GM18498 (cell line): ENCODE measurements around the gene GPX4.
"Not testable (repeated sequence)": the region's sequence is repeated elsewhere in the genome, so short reads cannot be mapped to it uniquely, and the experiment has no call there.

ENCODE experiments used
- ATAC-seq: cut with Tn5 transposase; IDR thresholded peaks from one replicate; pipeline ENCODE4 v1.9.1; 2021; ENCODE audit warnings: mild to moderate bottlenecking, moderate library complexity; ENCODE audit not compliant: unreplicated experiment

The GPX4 gene

DNA sequence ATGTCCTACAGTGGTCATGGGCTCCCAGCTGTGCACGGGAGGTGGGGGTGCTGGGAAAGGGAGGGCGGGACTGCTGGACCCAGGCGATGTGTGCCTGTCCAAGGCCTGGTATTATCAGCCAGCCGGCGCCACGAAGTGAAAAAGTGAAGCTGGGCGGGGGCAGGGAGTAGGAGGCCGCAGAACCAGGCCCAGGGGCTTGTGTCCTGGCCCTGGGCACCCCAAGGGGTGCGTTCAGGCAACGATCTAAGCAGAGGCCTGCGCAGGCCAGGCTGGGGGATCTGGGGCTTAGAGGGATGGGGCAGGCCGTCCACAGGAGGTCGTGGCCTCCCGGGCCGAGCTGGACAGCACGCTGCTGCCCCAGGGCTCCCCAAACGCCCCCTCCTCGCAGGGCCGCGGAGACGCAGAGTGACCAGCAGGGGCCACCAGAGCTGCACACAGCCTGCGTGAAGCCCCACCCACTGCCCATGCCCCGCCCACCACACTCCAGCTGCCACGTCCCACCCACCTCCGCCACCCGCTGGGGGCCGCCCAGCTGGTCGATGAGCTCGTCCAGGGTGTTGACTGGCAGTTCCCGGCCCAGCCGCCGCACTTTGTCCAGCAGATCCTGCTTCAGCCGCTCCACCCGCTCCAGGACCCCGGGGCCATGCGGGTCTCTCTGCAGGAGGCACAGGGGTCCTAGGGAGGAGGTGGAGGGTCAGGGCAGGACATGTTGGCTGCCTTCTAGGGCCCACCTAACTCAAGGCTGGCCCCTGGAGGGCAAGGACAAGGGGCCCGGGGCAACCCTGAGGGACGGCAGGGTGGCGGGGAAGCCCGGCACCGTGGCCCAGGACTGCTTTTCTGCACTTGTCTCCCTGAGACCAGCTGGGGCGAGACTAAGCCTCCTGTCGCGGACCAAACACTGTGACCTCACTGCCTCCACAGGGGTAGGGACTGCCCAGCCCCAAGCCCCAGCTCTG lies 9.5 kb downstream of the GPX4 start:
- peak; percentile 64 for ATAC-seq

- no peak for ATAC-seq
Observed at GRCh38 chr19:1113986-1114483, 10.2 kb downstream of the GPX4 start.

DNA sequence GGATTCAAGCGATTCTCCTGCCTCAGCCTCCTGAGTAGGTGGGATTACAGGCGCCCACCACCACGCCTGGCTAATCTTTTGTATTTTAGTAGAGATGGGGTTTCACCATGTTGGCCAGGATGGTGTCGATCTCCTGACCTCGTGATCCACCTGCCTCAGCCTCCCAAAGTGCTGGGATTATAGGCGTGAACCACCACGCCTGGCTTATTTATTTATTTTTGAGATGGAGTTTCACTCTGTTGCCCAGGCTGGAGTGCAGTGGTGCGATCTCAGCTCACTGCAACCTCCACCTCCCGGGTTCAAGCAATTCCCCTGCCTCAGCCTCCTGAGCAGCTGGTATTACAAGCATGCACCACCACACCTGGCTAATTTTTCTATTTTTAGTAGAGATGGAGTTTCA lies 10.9 kb downstream of the GPX4 start:
- ATAC-seq: not testable (repeated sequence)

- no peak for ATAC-seq
Observed at GRCh38 chr19:1115646-1116420, 12.0 kb downstream of the GPX4 start.

DNA sequence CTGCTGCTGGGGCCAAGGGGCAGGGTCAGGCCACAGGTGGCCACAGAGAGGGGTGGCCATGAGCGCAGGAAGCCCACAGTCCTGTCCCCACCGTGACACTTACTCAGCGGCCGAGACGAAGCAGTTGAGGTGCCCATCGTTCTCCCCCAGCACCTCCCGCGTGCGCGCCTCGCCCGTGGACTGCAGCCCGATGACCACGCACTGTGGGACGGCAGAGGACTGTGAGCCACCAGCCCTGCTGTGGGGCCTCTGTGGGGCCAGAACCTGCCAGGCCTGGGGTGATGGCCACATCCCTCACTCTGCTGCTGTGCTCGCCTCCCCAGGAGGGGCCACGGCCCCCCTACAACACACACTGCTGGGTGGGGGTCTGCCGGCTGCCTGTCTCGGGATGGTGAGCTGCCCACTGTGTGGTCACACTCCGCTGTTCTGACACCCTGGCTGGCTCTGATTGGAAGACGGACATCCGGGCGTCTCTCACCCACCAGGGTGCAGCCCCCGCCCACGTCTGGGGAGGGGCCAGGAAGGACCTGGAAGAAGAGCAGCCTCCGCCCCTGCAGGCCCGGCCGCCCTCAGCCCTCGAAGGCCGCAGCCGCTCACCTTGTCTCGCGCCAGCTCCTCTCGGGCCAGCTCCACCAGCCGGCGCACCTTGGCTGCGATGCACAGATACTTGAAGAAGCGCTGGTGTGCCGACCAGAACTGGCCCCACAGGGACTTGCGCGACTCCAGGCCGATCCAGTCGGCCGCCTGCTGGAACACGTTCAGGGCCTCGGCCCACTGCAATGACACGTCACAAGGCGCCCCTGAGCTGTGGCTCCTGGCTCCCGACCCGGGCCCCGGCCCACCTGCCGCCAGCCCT lies 13.2 kb downstream of the GPX4 start:
- no peak for ATAC-seq

- ATAC-seq: no peak
Observed at GRCh38 chr19:1117654-1118053, 13.9 kb downstream of the GPX4 start.

- no peak for ATAC-seq
Observed at GRCh38 chr19:1118999-1119398, 15.2 kb downstream of the GPX4 start.

GRCh38 chr19:1119475-1120217 lies 15.9 kb downstream of the GPX4 start:
- ATAC-seq: no peak

GRCh38 chr19:1121395-1121794 lies 17.6 kb downstream of the GPX4 start:
- ATAC-seq: no peak

DNA sequence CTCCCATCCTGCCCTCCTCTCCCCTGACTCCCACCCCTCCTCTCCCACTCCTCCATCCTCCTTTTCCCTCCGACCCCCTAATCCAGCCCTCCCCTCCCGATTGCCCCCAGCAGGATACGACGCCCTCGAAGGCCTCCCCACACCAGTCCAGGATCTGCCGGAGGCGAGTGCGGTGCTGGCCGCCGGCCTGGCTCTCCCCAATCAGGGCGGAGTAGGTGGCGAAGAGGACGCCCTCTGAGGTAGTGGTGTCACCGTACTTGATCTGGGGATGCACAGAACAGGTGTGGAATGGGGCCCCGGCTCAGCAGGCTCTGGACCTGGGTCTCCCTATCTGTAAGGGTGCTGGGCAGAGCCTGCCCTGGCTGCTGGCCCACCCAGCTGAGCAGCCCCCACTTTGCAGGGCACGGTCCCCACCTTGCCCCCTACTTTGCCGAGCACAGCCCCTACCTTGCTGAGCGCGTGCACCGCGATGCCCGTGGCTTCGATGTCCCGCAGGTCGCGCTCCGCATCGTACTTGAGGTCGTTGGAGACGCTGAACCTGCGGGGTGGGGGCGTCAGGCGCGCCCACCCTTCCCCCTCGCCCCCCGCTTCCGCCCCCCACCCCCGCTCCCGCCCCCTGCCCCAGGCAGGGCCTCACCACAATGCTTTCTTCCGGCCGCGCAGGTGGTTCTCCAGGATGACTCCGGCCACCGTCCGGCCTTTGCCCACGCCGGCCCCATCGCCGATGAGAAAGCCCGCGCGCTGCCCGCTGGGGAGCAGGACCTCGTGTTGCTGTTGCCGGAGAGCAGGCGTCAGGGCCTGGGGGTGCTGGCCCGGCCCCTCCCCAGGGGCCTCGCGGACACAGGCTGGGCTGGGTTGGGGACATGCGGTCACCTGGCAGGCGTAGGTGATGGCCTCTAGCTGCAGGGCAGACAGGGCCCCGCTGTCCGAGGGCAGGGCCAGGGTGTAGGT lies 18.5 kb downstream of the GPX4 start:
- ATAC-seq: no peak

DNA sequence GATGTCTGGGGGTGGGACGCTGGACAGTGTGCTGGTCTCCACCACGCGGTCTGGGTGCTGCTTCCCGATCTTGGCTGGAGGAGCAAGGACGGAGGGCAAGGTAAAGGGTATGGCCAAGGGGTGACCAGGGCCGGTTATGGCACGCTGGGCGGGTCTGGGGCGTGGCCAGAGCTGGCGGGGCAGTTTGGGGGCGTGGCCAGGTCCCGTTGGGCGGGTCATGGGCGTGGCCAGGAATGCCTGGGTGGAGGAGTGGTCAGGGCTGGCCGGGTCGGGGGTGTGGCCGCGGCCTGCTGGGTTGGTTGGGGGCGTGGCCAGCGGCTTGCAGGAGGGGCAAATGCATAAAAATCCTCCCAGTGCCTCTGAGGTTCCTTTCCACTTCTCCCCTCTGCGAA lies 19.2 kb downstream of the GPX4 start:
- no peak for ATAC-seq

- ATAC-seq: no peak
Observed at GRCh38 chr19:1123381-1123780, 19.6 kb downstream of the GPX4 start.

DNA sequence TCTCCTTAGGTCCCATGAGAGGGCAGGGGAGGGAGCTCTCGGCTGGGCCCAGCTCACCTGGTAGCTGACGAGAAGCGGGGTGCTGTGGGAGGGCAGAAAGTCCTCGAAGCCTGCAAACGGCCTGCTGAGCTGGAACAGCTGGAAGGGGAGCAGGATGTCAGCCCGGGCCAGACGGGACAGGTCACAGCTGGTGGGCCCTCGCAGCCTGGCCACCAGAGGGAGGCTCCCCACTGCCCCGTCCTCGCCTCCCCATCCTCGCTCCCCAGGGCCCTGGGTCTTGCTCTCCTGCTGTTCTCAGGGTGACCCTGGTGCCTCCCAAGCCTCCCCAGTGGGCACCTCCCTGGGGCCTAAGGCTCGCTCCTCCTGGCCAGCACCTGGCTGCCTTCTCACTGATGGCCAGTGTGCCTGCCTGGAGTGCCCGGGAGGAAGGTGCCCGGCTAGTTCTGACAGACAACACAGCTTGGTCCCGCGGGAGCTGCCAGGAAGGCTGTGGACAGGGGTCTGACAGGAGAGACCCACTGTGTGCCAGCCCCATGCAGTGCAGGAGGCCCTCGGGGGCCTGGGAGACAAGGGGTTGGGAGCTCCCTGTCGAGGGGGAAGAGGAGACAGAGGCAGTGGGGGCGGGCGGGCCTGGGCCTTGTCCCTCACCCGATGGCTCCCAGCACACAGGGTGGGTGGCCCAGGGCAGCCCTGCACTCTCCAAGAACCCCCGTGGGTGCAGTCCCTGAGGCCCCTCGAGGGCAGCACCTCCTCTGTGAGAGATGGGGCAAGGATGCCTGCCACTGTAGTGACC lies 20.3 kb downstream of the GPX4 start:
- no peak for ATAC-seq

- no peak for ATAC-seq
Observed at GRCh38 chr19:1125601-1126467, 22.0 kb downstream of the GPX4 start.

DNA sequence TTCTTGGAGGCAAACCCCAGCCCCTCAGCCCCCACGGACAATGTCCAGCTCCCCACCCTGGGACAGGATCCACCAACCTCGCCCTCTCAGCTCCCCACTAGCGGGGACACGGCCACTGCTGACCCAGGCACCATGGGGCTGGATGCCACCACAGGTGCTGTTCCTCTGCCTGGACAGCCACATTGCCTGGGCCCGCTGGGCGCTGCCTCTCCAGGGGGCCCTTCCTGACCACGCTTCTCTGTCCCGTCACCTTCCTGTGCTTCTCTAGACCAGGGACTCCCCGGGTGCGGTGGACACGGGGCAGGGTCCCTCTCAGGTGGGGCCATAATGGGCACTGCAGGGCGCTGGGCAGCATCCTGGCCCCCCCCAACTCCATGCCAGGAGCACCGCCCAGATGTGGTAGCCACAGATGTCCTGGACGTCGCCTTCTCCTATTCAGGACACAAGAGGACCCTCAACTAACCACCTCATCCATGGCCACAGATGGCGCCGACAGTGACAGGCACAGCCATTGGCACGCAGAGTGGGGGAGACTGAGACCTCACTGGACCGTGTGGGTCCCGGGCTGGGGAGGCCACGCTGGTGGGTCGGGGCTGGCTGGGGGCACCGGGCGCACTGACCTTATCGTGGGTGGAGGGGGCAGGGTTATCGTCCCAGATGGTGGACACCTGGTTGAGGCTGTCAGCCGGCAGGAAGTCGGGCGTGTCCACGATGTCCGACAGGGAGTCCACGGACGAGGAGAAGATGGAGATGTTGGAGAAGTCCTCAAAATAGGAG lies 23.4 kb downstream of the GPX4 start:
- no peak for ATAC-seq

DNA sequence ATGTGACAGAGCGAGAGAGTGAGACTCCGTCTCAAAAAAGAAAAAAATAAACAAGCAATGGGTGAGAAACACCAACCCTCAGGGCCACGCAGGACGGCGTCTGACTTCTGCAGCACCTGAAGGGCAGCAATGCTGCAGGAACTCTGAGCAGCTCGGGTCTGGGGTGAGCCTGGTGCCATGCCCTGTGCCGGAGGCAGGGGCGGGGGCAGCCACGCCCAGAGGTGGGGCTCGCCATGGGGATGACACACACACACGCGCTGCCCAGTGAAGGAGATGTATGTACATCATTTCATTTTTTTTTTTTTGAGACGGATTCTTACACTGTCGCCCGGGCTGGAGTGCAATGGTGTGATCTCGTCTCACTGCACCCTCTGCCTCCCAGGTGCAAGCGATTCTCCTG lies 24.3 kb downstream of the GPX4 start:
- no peak for ATAC-seq

- ATAC-seq: not testable (repeated sequence)
Observed at GRCh38 chr19:1129084-1129483, 25.3 kb downstream of the GPX4 start.
